Lower lobe of right lung (tissue), 2 donors: ENCODE data around the gene TCF25. TPM values are rescaled to one million over a fixed set of nuclear protein-coding genes. Genes with fewer than 3 reads are reported as not detected.

ENCODE experiments used
- ATAC-seq, 2 donors: fragments of 200-7000 bp; cut with Tn5 transposase; one replicate each; pipeline ENCODE4 v1.9.1; 2020 to 2022; ENCODE audit warnings: mild to moderate bottlenecking in 2 of 2, moderate library complexity in 2 of 2
- DNase-seq: peaks from one replicate; pipeline ENCODE4 v3.0.0-alpha.2; 2020
- H3K27ac ChIP-seq: fragments of 200-600 bp; one replicate; pipeline ENCODE4 v1.8.0; 2022
- H3K27me3 ChIP-seq: fragments of 200-600 bp; one replicate; pipeline ENCODE4 v1.8.0; 2022; ENCODE audit warnings: low read depth
- H3K36me3 ChIP-seq: fragments of 200-600 bp; one replicate; pipeline ENCODE4 v1.8.0; 2022; ENCODE audit warnings: mild to moderate bottlenecking
- H3K4me1 ChIP-seq: fragments of 200-600 bp; one replicate; pipeline ENCODE4 v1.8.0; 2022
- H3K4me3 ChIP-seq: fragments of 200-600 bp; one replicate; pipeline ENCODE4 v1.8.0; 2022; ENCODE audit warnings: mild to moderate bottlenecking
- H3K9me3 ChIP-seq: fragments of 200-600 bp; one replicate; pipeline ENCODE4 v1.8.0; 2022
- CTCF ChIP-seq: fragments of 200-600 bp; IDR thresholded peaks from one replicate; pipeline ENCODE4 v1.8.0; 2022; ENCODE audit warnings: antibody characterized with exemption, mild to moderate bottlenecking
- intact Hi-C: fragments of 100-400 bp; cut with DNase I; formaldehyde crosslinking; loops from one replicate; pipeline ENCODE4 v1.11.0; 2022
- total RNA-seq: library from RNA; stranded (reverse); fragmentation: NEBNext Ultra II Directional; extraction: Animal tissue kit (Norgen Biotek cat#: 25700); gene quantifications from one replicate; pipeline ENCODE4 v1.2.1, GENCODE V29; 2021
- donor health status: DM: no; HTN: yes; CAD: no; lungs with severe emphysema.

Gene TCF25
- total RNA-seq, 1 donor from 2014 or later: 152 TPM

- DNase-seq: no peak
- Histone ChIP-seq H3K9me3 (no peaks in the 10 kb centered on the region), H3K27me3 (no peaks in the 10 kb centered on the region), H3K4me3 (no peak overlapping the region), H3K27ac (no peak overlapping the region), H3K36me3 (no peaks in the 10 kb centered on the region), H3K4me1 (no peaks in the 10 kb centered on the region)
- intact Hi-C loops: no loop called here
- no peak for TF ChIP-seq CTCF
- ATAC-seq: peak in 1 of 2 donors; percentile 43
Observed at GRCh38 chr16:89845417-89845816, 28.0 kb upstream of the TCF25 start.

- ATAC-seq: no peak
- H3K36me3 ChIP-seq: no peaks in the 10 kb centered on the region
- DNase-seq: no peak
- no peak overlapping the region for H3K4me3 ChIP-seq
- no peaks in the 10 kb centered on the region for H3K4me1 ChIP-seq
- no peak for TF ChIP-seq CTCF
- no peaks in the 10 kb centered on the region for H3K27me3 ChIP-seq
- no peak overlapping the region for H3K27ac ChIP-seq
- no peaks in the 10 kb centered on the region for H3K9me3 ChIP-seq
- intact Hi-C loops: no loop called here
Observed at GRCh38 chr16:89847051-89847939, 26.1 kb upstream of the TCF25 start.

- no peaks in the 10 kb centered on the region for H3K36me3 ChIP-seq
- H3K27me3 ChIP-seq: no peaks in the 10 kb centered on the region
- no peak for TF ChIP-seq CTCF
- no peak overlapping the region for H3K4me3 ChIP-seq
- intact Hi-C loops: no loop called here
- no peak for ATAC-seq
- DNase-seq: no peak
- no peaks in the 10 kb centered on the region for H3K4me1 ChIP-seq
- H3K27ac ChIP-seq: no peak overlapping the region
- no peaks in the 10 kb centered on the region for H3K9me3 ChIP-seq
Observed at GRCh38 chr16:89847940-89848297, 25.5 kb upstream of the TCF25 start.

- ATAC-seq (no peak), DNase-seq (no peak)
- no peak for TF ChIP-seq CTCF
- H3K36me3 ChIP-seq: no peaks in the 10 kb centered on the region
- H3K4me3 ChIP-seq: no peak overlapping the region
- H3K27ac ChIP-seq: no peak overlapping the region
- H3K4me1 ChIP-seq: no peaks in the 10 kb centered on the region
- H3K9me3 ChIP-seq: no peaks in the 10 kb centered on the region
- intact Hi-C loops: no loop called here
- no peaks in the 10 kb centered on the region for H3K27me3 ChIP-seq
Observed at GRCh38 chr16:89848974-89849373, 24.4 kb upstream of the TCF25 start.

- ATAC-seq: no peak
- Histone ChIP-seq H3K4me3 (no peak overlapping the region), H3K27me3 (no peaks in the 10 kb centered on the region), H3K27ac (no peak overlapping the region), H3K4me1 (no peaks in the 10 kb centered on the region), H3K36me3 (no peaks in the 10 kb centered on the region), H3K9me3 (no peaks in the 10 kb centered on the region)
- intact Hi-C loops: no loop called here
- no peak for TF ChIP-seq CTCF
- no peak for DNase-seq
Observed at GRCh38 chr16:89853306-89853993, 19.9 kb upstream of the TCF25 start.
